AG09309 (cell line): ENCODE results near the gene EPB41L4B.
A peak's percentile ranks its signal among the peaks of the same experiment; 100 is the strongest.
"Not testable (repeated sequence)": the region's sequence is repeated elsewhere in the genome, so short reads cannot be mapped to it uniquely, and the experiment has no call there.

Source experiments
- DNase-seq: peaks from one replicate; pipeline ENCODE4 v3.0.0-alpha.2; 2010; ENCODE audit warnings: low read depth
- H3K4me3 ChIP-seq: 2 replicates; pipeline ENCODE4 v1.5.1; 2011; ENCODE audit warnings: mild to moderate bottlenecking, low read depth, low read length, moderate library complexity; ENCODE audit not compliant: control insufficient read depth
- TF ChIP-seq, protein P1 (sequence below): IDR thresholded peaks from 2 replicates; pipeline ENCODE4 v1.5.1; 2011; ENCODE audit warnings: mild to moderate bottlenecking, low read depth, low read length, inconsistent platforms; ENCODE audit not compliant: insufficient read depth, control insufficient read depth; ENCODE audit errors: missing control alignments

EPB41L4B gene

DNA sequence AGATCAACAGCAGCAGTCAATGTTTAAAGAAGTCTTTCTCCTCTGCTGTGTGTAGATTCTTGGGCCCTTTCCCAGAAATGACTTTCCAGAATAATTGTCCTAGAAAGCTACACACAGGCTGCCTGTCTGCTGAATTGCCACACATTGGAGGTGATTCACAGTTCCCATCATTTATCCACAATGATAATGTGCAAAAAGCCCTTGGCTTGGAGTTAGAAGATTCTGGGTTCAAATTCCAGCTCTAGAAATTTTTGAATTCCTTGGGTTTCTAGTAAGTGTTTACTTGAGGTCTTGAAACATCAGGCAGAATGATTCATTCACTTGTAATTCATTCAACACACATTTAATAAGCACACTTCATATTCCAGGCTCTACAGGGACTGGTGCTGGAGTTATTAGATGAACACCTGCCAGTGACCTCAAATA, 28.6 kb upstream of the EPB41L4B start:
- peak; percentile 89 for DNase-seq

DNA sequence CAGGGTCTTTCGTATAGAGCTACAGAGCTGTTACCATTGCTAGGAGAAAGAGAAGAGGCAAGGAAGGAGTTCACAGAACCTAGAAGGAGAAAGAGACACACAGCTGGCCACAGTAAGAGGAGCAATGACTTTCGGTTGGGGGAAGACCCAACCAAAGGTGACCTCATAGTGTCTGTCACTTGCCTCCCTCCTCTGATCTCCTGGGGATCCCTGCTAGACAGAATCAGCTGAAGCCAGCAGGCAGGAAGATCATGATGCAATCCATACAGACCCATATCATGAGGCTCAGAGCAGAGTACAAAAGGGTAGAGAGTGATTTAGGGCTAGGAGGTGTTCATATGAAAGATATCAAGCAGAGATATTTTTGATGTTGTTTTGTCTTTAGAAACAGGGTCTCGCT, 26.0 kb upstream of the EPB41L4B start:
- no peak for DNase-seq
- H3K4me3 ChIP-seq: no peak overlapping the region
- TF ChIP-seq, protein P1, sequence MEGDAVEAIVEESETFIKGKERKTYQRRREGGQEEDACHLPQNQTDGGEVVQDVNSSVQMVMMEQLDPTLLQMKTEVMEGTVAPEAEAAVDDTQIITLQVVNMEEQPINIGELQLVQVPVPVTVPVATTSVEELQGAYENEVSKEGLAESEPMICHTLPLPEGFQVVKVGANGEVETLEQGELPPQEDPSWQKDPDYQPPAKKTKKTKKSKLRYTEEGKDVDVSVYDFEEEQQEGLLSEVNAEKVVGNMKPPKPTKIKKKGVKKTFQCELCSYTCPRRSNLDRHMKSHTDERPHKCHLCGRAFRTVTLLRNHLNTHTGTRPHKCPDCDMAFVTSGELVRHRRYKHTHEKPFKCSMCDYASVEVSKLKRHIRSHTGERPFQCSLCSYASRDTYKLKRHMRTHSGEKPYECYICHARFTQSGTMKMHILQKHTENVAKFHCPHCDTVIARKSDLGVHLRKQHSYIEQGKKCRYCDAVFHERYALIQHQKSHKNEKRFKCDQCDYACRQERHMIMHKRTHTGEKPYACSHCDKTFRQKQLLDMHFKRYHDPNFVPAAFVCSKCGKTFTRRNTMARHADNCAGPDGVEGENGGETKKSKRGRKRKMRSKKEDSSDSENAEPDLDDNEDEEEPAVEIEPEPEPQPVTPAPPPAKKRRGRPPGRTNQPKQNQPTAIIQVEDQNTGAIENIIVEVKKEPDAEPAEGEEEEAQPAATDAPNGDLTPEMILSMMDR: no peak

More for the DNA sequence above, 28.6 kb upstream of the EPB41L4B start:
- H3K4me3 ChIP-seq: no peak overlapping the region
- TF ChIP-seq, protein P1: no peak

DNA sequence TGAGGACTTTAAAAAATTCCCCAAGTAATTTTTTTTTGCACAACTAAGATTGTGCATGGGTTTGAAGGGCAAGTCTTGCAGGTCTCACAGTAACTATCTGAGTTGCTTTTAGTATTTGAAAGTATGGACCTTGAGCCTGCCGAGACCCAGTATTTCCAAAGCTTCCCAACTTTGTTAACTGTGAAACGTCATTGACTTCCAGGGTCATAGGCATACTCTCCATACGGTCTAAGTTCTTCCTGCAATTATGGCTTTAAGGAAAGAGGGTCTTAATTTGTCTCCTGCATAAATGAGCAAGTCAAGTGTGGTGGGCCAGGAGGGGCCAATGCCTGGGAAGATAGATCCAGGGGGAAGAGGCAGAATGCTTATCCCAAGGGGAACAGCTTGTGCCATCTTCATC, 24.0 kb upstream of the EPB41L4B start:
- no peak overlapping the region for H3K4me3 ChIP-seq
- no peak for DNase-seq
- TF ChIP-seq, protein P1: no peak

DNA sequence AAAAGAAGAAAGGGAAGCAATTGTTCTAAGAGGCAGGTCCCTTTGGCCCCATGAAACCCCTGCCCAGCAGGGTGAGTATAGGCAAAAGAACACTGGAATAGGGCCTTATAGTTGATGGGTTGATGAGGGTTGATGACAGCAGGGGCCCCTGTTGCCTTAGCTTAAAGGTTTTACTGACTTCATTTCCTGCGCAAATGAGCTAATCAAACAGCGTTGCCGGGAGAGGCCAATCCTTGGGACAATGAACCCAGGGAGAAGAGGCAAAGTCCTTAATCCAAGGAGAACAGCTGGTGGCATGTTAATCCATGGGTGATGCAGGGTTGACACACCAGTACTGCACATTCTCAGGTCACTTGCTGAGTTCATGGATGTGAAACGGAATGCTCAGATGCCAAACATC, 22.0 kb upstream of the EPB41L4B start:
- DNase-seq: no peak

DNA sequence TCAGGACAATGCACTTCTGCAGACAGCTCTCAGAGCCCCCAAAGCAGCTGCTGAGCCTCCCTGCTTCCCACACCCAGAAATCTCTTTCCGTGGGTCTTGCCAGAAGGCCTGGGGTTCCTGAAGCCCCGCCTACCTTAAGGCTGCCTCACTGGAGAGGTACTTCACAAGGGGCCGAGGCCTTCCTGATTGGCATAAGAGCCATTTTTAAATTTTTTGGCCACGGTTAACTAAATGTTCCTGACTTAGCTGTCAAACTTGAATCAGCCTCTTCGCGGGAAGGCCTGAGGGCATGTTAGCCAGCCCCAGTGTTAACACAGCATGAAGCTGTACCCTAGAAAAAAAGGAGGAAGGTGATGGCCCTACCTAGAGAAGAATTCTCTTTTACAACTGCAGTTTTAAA, 20.7 kb upstream of the EPB41L4B start:
- TF ChIP-seq, protein P1: no peak

More for the DNA sequence above, 22.0 kb upstream of the EPB41L4B start:
- no peak overlapping the region for H3K4me3 ChIP-seq
- TF ChIP-seq, protein P1: no peak

DNA sequence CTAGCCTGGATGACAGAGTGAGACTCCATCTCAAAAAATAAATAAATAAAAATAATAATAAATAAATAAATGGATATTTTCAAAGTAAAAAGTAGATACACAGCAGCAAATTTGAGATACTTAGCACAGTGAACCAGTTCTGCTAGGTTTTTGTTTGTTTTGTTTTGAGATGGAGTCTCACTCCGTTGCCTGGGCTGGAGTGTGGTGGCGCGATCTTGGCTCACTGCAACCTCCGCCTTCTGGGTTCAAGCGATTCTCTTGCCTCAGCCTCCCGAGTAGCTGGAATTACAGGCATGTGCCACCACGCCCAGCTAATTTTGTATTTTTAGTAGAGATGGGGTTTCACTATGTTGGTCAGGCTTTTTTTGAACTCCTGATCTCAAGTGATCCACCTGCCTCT, 20.1 kb upstream of the EPB41L4B start:
- not testable (repeated sequence) for DNase-seq, H3K4me3 ChIP-seq

More for the DNA sequence above, 20.7 kb upstream of the EPB41L4B start:
- no peak for DNase-seq
- H3K4me3 ChIP-seq: no peak overlapping the region

DNA sequence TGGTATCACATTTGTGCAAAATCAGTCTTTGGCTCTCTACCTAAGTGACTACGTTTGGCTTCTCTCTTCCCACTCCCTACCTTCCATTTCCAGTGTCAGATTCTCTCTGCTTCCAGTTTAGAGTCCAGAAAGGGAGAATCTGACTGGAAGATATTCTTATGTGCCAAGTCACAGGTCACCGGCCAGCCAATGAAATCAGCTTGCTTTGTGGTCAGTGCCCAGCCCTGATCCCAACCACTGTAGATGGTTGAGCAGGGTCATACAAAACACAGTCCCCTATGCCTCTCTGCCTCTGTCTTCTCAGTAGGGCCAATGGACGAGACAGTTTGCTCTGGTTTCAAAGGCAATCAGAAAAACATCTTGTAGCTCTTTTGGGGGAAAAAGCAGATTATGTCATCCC, 15.6 kb upstream of the EPB41L4B start:
- TF ChIP-seq, protein P1: no peak
- no peak overlapping the region for H3K4me3 ChIP-seq
- DNase-seq: no peak
